HEK293 (cell line): ENCODE measurements around the gene P2RX2.

Source experiments
- CTCF ChIA-PET: fragments of 350-600 bp; formaldehyde crosslinking; extraction: SDS; loops from one replicate; lab custom pipeline; 2021; ENCODE audit warnings: antibody characterized with exemption; lab: Yijun Ruan, JAX
- POLR2A ChIA-PET: fragments of 300-600 bp; formaldehyde crosslinking; extraction: SDS; loops from one replicate; lab custom pipeline; 2020; ENCODE audit warnings: antibody characterized with exemption, inconsistent platforms; lab: Yijun Ruan, JAX
- H3K27ac ChIP-seq: fragments of 200-500 bp; sonication (Bioruptor generic); 2 replicates; pipeline ENCODE4 v1.5.1; 2014; ENCODE audit warnings: low read depth, low read length, control low read depth, inconsistent platforms; ENCODE audit errors: extremely low read depth
- H3K36me3 ChIP-seq, 2 experiments: fragments of 200-500 bp in 1 of 2; sonication (Bioruptor generic) in 1 of 2; 1 replicate in 1 of 2; 2 replicates in 1 of 2; pipeline ENCODE4 v1.5.1; 2014 to 2017; ENCODE audit warnings: inconsistent platforms in 2 of 2, low read length in 2 of 2; ENCODE audit not compliant: control insufficient read depth in 2 of 2, insufficient read depth in 1 of 2
- H3K4me1 ChIP-seq: fragments of 200-500 bp; sonication (Bioruptor generic); 2 replicates; pipeline ENCODE4 v1.5.1; 2014; ENCODE audit warnings: mild to moderate bottlenecking, low read length, inconsistent platforms; ENCODE audit not compliant: control insufficient read depth, insufficient read depth
- H3K4me3 ChIP-seq: 2 replicates; pipeline ENCODE4 v1.5.1; 2011; ENCODE audit warnings: low read depth, mild to moderate bottlenecking, control low read depth, low read length, moderate library complexity
- H3K9me3 ChIP-seq: fragments of 200-500 bp; sonication (Bioruptor generic); 2 replicates; pipeline ENCODE4 v1.5.1; 2014; ENCODE audit warnings: low read depth, low read length, inconsistent platforms; ENCODE audit not compliant: control insufficient read depth, insufficient read depth
- BCL11A ChIP-seq: fragments of 450-650 bp; formaldehyde crosslinking; IDR thresholded peaks from 2 replicates; pipeline ENCODE4 v1.5.1; 2016; ENCODE audit warnings: low read depth, missing biosample characterization, missing genetic modification characterization
- GLIS1 ChIP-seq: fragments of 450-650 bp; formaldehyde crosslinking; IDR thresholded peaks from 2 replicates; pipeline ENCODE4 v1.5.1; 2016; ENCODE audit warnings: missing biosample characterization, missing genetic modification characterization
- GLIS2 ChIP-seq: fragments of 450-650 bp; formaldehyde crosslinking; IDR thresholded peaks from 2 replicates; pipeline ENCODE4 v1.5.1; 2016; ENCODE audit warnings: missing biosample characterization, missing genetic modification characterization
- KLF10 ChIP-seq: fragments of 450-650 bp; IDR thresholded peaks from 2 replicates; pipeline ENCODE4 v1.5.1; 2018; ENCODE audit warnings: missing biosample characterization, mild to moderate bottlenecking, missing genetic modification characterization
- KLF8 ChIP-seq: fragments of 450-650 bp; formaldehyde crosslinking; IDR thresholded peaks from 2 replicates; pipeline ENCODE4 v1.5.1; 2016; ENCODE audit warnings: missing biosample characterization, missing genetic modification characterization
- OSR2 ChIP-seq: fragments of 450-650 bp; formaldehyde crosslinking; IDR thresholded peaks from 2 replicates; pipeline ENCODE4 v1.5.1; 2016; ENCODE audit warnings: missing biosample characterization, missing genetic modification characterization
- PRDM10 ChIP-seq: fragments of 450-650 bp; formaldehyde crosslinking; IDR thresholded peaks from 2 replicates; pipeline ENCODE4 v1.5.1; 2016; ENCODE audit warnings: missing biosample characterization, missing genetic modification characterization
- SP2 ChIP-seq: fragments of 450-650 bp; formaldehyde crosslinking; IDR thresholded peaks from 2 replicates; pipeline ENCODE4 v1.5.1; 2016; ENCODE audit warnings: missing biosample characterization, missing genetic modification characterization
- SP3 ChIP-seq: fragments of 450-650 bp; formaldehyde crosslinking; IDR thresholded peaks from 2 replicates; pipeline ENCODE4 v1.5.1; 2016; ENCODE audit warnings: missing biosample characterization, missing genetic modification characterization
- SP7 ChIP-seq: fragments of 450-650 bp; formaldehyde crosslinking; IDR thresholded peaks from 2 replicates; pipeline ENCODE4 v1.5.1; 2016; ENCODE audit warnings: missing biosample characterization, missing genetic modification characterization
- ZBTB8A ChIP-seq: fragments of 450-650 bp; formaldehyde crosslinking; IDR thresholded peaks from 2 replicates; pipeline ENCODE4 v1.5.1; 2016; ENCODE audit warnings: missing biosample characterization, missing genetic modification characterization
- ZEB2 ChIP-seq: fragments of 450-650 bp; formaldehyde crosslinking; IDR thresholded peaks from 2 replicates; pipeline ENCODE4 v1.5.1; 2016; ENCODE audit warnings: missing biosample characterization, missing genetic modification characterization
- ZNF24 ChIP-seq: fragments of 450-650 bp; formaldehyde crosslinking; IDR thresholded peaks from 2 replicates; pipeline ENCODE4 v1.5.1; 2016; ENCODE audit warnings: missing biosample characterization, missing genetic modification characterization
- ZNF366 ChIP-seq: fragments of 450-650 bp; formaldehyde crosslinking; conservative IDR thresholded peaks from 2 replicates; pipeline ENCODE4 v1.5.1; 2016; ENCODE audit warnings: missing biosample characterization, missing genetic modification characterization
- ZNF501 ChIP-seq: fragments of 450-650 bp; formaldehyde crosslinking; IDR thresholded peaks from 2 replicates; pipeline ENCODE4 v1.5.1; 2016; ENCODE audit warnings: missing biosample characterization, missing genetic modification characterization
- ZNF549 ChIP-seq: fragments of 450-650 bp; IDR thresholded peaks from 2 replicates; pipeline ENCODE4 v1.5.1; 2018; ENCODE audit warnings: missing biosample characterization, missing genetic modification characterization, mild to moderate bottlenecking, inconsistent platforms, moderate library complexity
- ZNF560 ChIP-seq: fragments of 450-650 bp; formaldehyde crosslinking; IDR thresholded peaks from 2 replicates; pipeline ENCODE4 v1.5.1; 2017; ENCODE audit warnings: missing biosample characterization, missing genetic modification characterization, borderline replicate concordance
- ZNF664 ChIP-seq: fragments of 450-650 bp; formaldehyde crosslinking; IDR thresholded peaks from 2 replicates; pipeline ENCODE4 v1.5.1; 2016; ENCODE audit warnings: missing biosample characterization, missing genetic modification characterization
- ZNF791 ChIP-seq: fragments of 450-650 bp; formaldehyde crosslinking; IDR thresholded peaks from 2 replicates; pipeline ENCODE4 v1.5.1; 2016; ENCODE audit warnings: missing biosample characterization, missing genetic modification characterization
- ZSCAN30 ChIP-seq: fragments of 450-650 bp; IDR thresholded peaks from 2 replicates; pipeline ENCODE4 v1.5.1; 2018; ENCODE audit warnings: missing biosample characterization, mild to moderate bottlenecking, missing genetic modification characterization, moderate library complexity
- TF ChIP-seq, protein P1 (sequence below): fragments of 450-650 bp; formaldehyde crosslinking; IDR thresholded peaks from 2 replicates; pipeline ENCODE4 v1.5.1; 2016; ENCODE audit warnings: missing biosample characterization, missing genetic modification characterization

The P2RX2 gene

DNA sequence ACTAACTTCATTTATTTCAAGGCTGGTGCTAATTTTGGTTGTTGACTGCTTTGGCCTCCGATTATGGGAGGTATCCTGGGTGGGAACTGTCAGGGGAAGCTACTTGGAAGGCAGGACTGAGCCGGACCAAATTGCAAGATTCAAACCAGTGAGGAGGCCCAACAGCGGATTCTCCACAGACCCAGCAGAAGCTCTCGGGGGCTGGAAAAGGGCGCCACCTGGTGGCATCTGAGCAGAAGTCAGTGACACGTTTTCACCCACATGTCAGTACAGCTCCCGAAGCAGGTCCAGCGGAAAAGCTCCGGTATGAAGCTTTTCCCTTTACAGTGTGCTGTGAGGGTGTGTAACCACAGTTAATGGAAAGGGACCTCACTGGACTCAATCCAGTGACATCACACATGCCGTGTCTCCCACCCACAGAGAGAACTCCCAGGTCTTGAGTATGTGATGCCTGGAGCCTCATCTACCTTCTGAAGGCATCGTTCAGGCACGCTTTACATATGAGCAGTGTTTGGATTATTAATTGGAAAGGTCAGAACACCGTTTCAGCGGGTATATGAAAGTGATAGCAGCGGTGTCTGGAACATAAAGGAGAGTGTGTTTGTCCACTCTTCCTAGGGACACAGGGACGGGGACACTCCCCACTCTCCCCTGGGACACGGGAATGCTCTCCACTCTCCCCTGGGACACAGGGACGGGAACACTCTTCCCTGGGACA lies 3.6 kb upstream of the P2RX2 start (continued):
- peak; percentile 86 for TF ChIP-seq GLIS1 (tag by site-specific recombination)
- 0 out of 2 replicates have a peak, but pooled peaks have one; percentile 28 for TF ChIP-seq ZEB2 (tag by site-specific recombination)
- 0 out of 2 replicates have a peak, but pooled peaks have one; percentile 30 for TF ChIP-seq ZSCAN30 (tag by site-specific recombination)
- peak; percentile 41; the same call in 1 of the 2 replicates for TF ChIP-seq SP7

- H3K4me3 ChIP-seq, result no peak overlapping the region
- H3K4me1 ChIP-seq, result no peaks in the 10 kb centered on the region
- H3K27ac ChIP-seq, result no peak overlapping the region
- H3K9me3 ChIP-seq, result no peaks in the 10 kb centered on the region
- POLR2A ChIA-PET, result no interaction called here
- no peaks in the 10 kb centered on the region for H3K36me3 ChIP-seq
- no peak for TF ChIP-seq ZNF791 (tag by site-specific recombination)
- TF ChIP-seq, protein P1, sequence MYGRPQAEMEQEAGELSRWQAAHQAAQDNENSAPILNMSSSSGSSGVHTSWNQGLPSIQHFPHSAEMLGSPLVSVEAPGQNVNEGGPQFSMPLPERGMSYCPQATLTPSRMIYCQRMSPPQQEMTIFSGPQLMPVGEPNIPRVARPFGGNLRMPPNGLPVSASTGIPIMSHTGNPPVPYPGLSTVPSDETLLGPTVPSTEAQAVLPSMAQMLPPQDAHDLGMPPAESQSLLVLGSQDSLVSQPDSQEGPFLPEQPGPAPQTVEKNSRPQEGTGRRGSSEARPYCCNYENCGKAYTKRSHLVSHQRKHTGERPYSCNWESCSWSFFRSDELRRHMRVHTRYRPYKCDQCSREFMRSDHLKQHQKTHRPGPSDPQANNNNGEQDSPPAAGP (tag by site-specific recombination), result no peak
- TF ChIP-seq, all 188 proteins: peak for 0
- CTCF ChIA-PET, result interaction anchor here (0.5 to 6.4 kb wide), 13 partner anchors 11 to 455 kb away, joined by 3 to 68 read pairs (median 5); no protein-coding TSS in a partner anchor
Observed at GRCh38 chr12:132615579-132616038, 3.0 kb upstream of the P2RX2 start.

GRCh38 chr12:132617135-132617701 lies 1.4 kb upstream of the P2RX2 start:
- TF ChIP-seq ZNF664 (peak; percentile 49; the same call in 1 of the 2 replicates), OSR2 (tag by site-specific recombination) (no peak), ZNF549 (tag by site-specific recombination) (peak; percentile 99), ZNF366 (no peak)
- CTCF ChIA-PET, result interaction anchor here (0.5 to 6.4 kb wide), 3 partner anchors 18 to 202 kb away, joined by 3 to 68 read pairs (median 3); no protein-coding TSS in a partner anchor
- POLR2A ChIA-PET, result no interaction called here
- Histone ChIP-seq H3K4me1 (no peaks in the 10 kb centered on the region), H3K4me3 (no peak overlapping the region), H3K36me3 (no peaks in the 10 kb centered on the region), H3K9me3 (no peaks in the 10 kb centered on the region), H3K27ac (no peak overlapping the region)

- ChIA-PET CTCF (interaction anchor here (1.2 to 6.4 kb wide), 2 partner anchors 21 to 203 kb away, joined by 3 to 68 read pairs; no protein-coding TSS in a partner anchor), POLR2A (no interaction called here)
- Histone ChIP-seq H3K27ac (no peak overlapping the region), H3K36me3 (peaks cover 0 to 6% of the 10 kb centered on the region in 2 experiments; a peak in 1 of 3 replicates), H3K4me1 (no peaks in the 10 kb centered on the region), H3K4me3 (no peak overlapping the region), H3K9me3 (no peaks in the 10 kb centered on the region)
- no peak for TF ChIP-seq BCL11A
- TF ChIP-seq PRDM10 (tag by site-specific recombination), result no peak
- TF ChIP-seq GLIS2 (tag by site-specific recombination), result peak; percentile 90
- TF ChIP-seq KLF8 (tag by site-specific recombination), result peak; percentile 43; the same call in 1 of the 2 replicates
- 0 out of 2 replicates have a peak, but pooled peaks have one; percentile 37 for TF ChIP-seq ZNF24 (tag by site-specific recombination)
- 0 out of 2 replicates have a peak, but pooled peaks have one; percentile 23 for TF ChIP-seq ZBTB8A (tag by site-specific recombination)
- TF ChIP-seq ZNF560 (tag by site-specific recombination), result peak; percentile 44; the same call in 1 of the 2 replicates
- peak; percentile 60 for TF ChIP-seq SP3 (tag by site-specific recombination)
- 0 out of 2 replicates have a peak, but pooled peaks have one; percentile 30 for TF ChIP-seq KLF10 (tag by site-specific recombination)
- no peak for TF ChIP-seq ZNF501
- TF ChIP-seq SP2 (tag by site-specific recombination), result peak; percentile 50
- TF ChIP-seq ZSCAN30 (tag by site-specific recombination), result no peak
- TF ChIP-seq, protein P1 (tag by site-specific recombination), result 0 out of 2 replicates have a peak, but pooled peaks have one; percentile 45
Observed at GRCh38 chr12:132617822-132618682, 524 bp upstream of the P2RX2 start.
